K562 (cell line): Measurements from ENCODE around the gene IQCN. TPM values are rescaled to one million over a fixed set of nuclear protein-coding genes. Genes with fewer than 3 reads are reported as not detected.

Experiments
- ARID3A ChIP-seq: IDR thresholded peaks from 2 replicates; pipeline ENCODE4 v1.6.1; 2012; ENCODE audit warnings: low read depth, low read length, improper control_type of control experiment, borderline replicate concordance
- ETS2 ChIP-seq: IDR thresholded peaks from 2 replicates; pipeline ENCODE4 v1.6.1; 2016; ENCODE audit warnings: borderline replicate concordance, missing genetic modification characterization, mild to moderate bottlenecking, moderate library complexity, missing compliant biosample characterization; ENCODE audit not compliant: poor library complexity, severe bottlenecking
- FOS ChIP-seq: IDR thresholded peaks from 3 replicates; pipeline ENCODE4 v1.6.1; 2011; ENCODE audit not compliant: insufficient read length; ENCODE audit errors: extremely low read depth
- GABPA ChIP-seq: fragments of 200-800 bp; sonication (Bioruptor generic); conservative IDR thresholded peaks from 2 replicates; pipeline ENCODE4 v1.6.1; 2016; ENCODE audit warnings: low read depth, missing genetic modification characterization, missing compliant biosample characterization
- HLTF ChIP-seq: fragments of 450-650 bp; IDR thresholded peaks from 2 replicates; pipeline ENCODE4 v1.6.1; 2016
- HMGN3 ChIP-seq: IDR thresholded peaks from 2 replicates; pipeline ENCODE4 v1.6.1; 2011; ENCODE audit warnings: borderline replicate concordance, low read depth, mild to moderate bottlenecking, mixed read lengths, low read length; ENCODE audit not compliant: insufficient read length; ENCODE audit errors: extremely low read depth
- NBN ChIP-seq: fragments of 450-650 bp; IDR thresholded peaks from 2 replicates; pipeline ENCODE4 v1.6.1; 2016; ENCODE audit warnings: low read depth, mild to moderate bottlenecking
- NFIC ChIP-seq: fragments of 450-650 bp; IDR thresholded peaks from 2 replicates; pipeline ENCODE4 v1.6.1; 2017; ENCODE audit warnings: mild to moderate bottlenecking, inconsistent platforms
- RAD21 ChIP-seq, 2 experiments: fragments of 250-450 bp in 1 of 2; fragments of 450-650 bp in 1 of 2; sonication (Bioruptor Pico) in 1 of 2; formaldehyde crosslinking in 1 of 2; IDR thresholded peaks in 1 of 2; conservative IDR thresholded peaks in 1 of 2; 2 replicates each; pipeline versions ENCODE4 v1.4.0 to v1.8.0; 2020 to 2022; ENCODE audit warnings: mild to moderate bottlenecking in 2 of 2, moderate library complexity in 1 of 2
- RAD51 ChIP-seq: fragments of 450-650 bp; IDR thresholded peaks from 2 replicates; pipeline ENCODE4 v1.7.1; 2016; ENCODE audit warnings: low read depth, mild to moderate bottlenecking, borderline replicate concordance
- RBM15 ChIP-seq: fragments of 200-400 bp; formaldehyde crosslinking; IDR thresholded peaks from 2 replicates; pipeline ENCODE4 v1.6.1; 2018; ENCODE audit warnings: mild to moderate bottlenecking, low read length, moderate library complexity; ENCODE audit not compliant: insufficient read depth
- SMAD1 ChIP-seq: fragments of 150-350 bp; IDR thresholded peaks from 2 replicates; pipeline ENCODE4 v1.6.1; 2014; ENCODE audit warnings: low read length, low read depth; ENCODE audit not compliant: partially characterized antibody
- ZBTB40 ChIP-seq, 2 experiments: fragments of 450-650 bp in 1 of 2; sonication (generic) in 1 of 2; formaldehyde crosslinking in 1 of 2; IDR thresholded peaks; 2 replicates each; pipeline versions ENCODE4 v1.7.1 to v1.9.0; 2016 to 2022; ENCODE audit warnings: inconsistent platforms in 1 of 2, mild to moderate bottlenecking in 1 of 2, missing genetic modification reagents in 1 of 2
- ZNF165 ChIP-seq: fragments of 250-450 bp; sonication (Bioruptor Pico); IDR thresholded peaks from 2 replicates; pipeline ENCODE4 v1.4.0; 2020; ENCODE audit warnings: borderline replicate concordance
- ZNF764 ChIP-seq: fragments of 250-450 bp; sonication (Bioruptor Pico); IDR thresholded peaks from 2 replicates; pipeline ENCODE4 v1.4.0; 2020; ENCODE audit warnings: low read depth, mild to moderate bottlenecking, moderate library complexity
- polyA plus RNA-seq, 8 experiments: library from polyadenylated mRNA; depleted of rRNA in 4 of 8; stranded (reverse) in 5 of 8; unstranded in 3 of 8; fragments of >200 nt; fragmentation: Nextera tagmentation in 2 of 8; fragmentation: Illumina TruSeq in 1 of 8; extraction: Ambion mirVana in 2 of 8; extraction: Trizol in 1 of 8; gene quantifications; 2 replicates each; pipeline versions ENCODE4 v1.2.1 to v1.2.3, GENCODE V29; 2011 to 2014; ENCODE audit warnings: inconsistent platforms in 1 of 8, missing spikeins in 1 of 8
- total RNA-seq, 7 experiments: library from RNA; depleted of rRNA in 6 of 7; stranded (reverse); fragments of >200 nt in 6 of 7; fragmentation: Illumina TruSeq in 2 of 7; extraction: Trizol in 2 of 7; gene quantifications; 2 replicates each; pipeline versions ENCODE4 v1.2.1 to v1.2.3, GENCODE V29; 2011 to 2021; ENCODE audit warnings: low replicate concordance in 1 of 7

The IQCN gene
- total and polyA plus RNA-seq, 9 of the 15 experiments (the other 6 are each of a cell fraction or from before 2014, with no cell fraction given): 0.01 to 0.07 (median 0.04) TPM; not detected in 3

GRCh38 chr19:18233224-18233825 lies 40.9 kb downstream of the IQCN start (continued):
- TF ChIP-seq ZBTB40 (IDR thresholded peaks at IDR 0.05) (peak; percentile 75), ZBTB40 (CRISPR knock-in tag; IDR thresholded peaks at IDR 0.05) (peak; percentile 34; the same call in 1 of the 2 replicates), ZNF165 (CRISPR knock-in tag) (0 out of 2 replicates have a peak, but pooled peaks have one; percentile 68), ETS2 (tag) (no peak), HLTF (no peak), SMAD1 (no peak), ZNF764 (CRISPR knock-in tag) (no peak), GABPA (tag) (0 out of 2 replicates have a peak, but pooled peaks have one; percentile 22), NFIC (no peak), ARID3A (no peak), RBM15 (no peak), FOS (no peak), RAD51 (no peak), RAD21 (CRISPR knock-in tag; conservative IDR thresholded peaks at IDR 0.05 in 1 of 2, IDR thresholded peaks at IDR 0.05 in 1 of 2) (no peak), NBN (no peak), HMGN3 (no peak)
